ENCODE results near the gene SAMD11.

DNA sequence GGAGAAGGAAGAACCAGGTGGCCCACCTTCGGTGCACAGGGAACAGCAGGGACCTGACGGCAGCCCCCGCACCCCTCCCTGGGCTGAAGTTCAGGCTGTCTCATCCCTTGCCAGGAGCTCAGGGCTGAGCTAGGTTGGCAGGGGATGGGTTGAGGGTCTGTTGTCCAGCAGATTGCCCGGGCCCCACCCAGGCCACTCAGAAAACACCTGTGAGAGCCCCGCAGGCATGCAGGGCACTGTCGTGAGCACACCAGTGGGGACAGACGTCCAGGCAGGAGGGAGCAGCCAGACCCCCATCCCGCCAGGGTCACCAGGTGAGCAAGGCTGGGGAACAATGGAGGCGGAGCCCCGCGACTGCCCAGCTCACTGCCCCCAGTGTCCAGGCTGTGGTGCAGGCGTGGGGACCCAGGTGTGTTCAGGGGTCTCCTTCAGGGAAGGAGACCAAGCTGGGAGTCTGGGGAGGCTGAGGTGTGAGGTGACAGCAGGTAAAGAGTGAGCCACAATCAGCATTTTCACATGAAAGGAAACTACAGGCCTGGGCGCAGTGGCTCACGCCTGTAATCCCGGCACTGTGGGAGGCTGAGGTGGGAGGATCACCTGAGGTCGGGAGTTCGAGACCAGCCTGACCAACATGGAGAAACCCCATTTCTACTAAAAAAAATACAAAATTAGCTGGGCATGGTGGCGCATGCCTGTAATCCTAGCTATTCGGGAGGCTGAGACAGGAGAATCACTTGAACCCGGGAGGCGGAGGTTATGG is 9.4 kb upstream of the SAMD11 start:
- TF ChIP-seq, protein P1, sequence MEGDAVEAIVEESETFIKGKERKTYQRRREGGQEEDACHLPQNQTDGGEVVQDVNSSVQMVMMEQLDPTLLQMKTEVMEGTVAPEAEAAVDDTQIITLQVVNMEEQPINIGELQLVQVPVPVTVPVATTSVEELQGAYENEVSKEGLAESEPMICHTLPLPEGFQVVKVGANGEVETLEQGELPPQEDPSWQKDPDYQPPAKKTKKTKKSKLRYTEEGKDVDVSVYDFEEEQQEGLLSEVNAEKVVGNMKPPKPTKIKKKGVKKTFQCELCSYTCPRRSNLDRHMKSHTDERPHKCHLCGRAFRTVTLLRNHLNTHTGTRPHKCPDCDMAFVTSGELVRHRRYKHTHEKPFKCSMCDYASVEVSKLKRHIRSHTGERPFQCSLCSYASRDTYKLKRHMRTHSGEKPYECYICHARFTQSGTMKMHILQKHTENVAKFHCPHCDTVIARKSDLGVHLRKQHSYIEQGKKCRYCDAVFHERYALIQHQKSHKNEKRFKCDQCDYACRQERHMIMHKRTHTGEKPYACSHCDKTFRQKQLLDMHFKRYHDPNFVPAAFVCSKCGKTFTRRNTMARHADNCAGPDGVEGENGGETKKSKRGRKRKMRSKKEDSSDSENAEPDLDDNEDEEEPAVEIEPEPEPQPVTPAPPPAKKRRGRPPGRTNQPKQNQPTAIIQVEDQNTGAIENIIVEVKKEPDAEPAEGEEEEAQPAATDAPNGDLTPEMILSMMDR (IDR thresholded peaks at IDR 0.05), result no peak
- TF ChIP-seq POLR2A (IDR thresholded peaks at IDR 0.05), result no peak
